ENCODE measurements around the gene SERTAD2. TPM values are rescaled to one million over a fixed set of nuclear protein-coding genes. Genes with fewer than 3 reads are reported as not detected.

The SERTAD2 gene
- total RNA-seq, 2 experiments from 2014 or later = 50.5 to 54.1 TPM

GRCh38 chr2:64696636-64697035 is 42.9 kb upstream of the SERTAD2 start:
- H3K27me3 ChIP-seq (ENCODE audit: control insufficient read depth in 1 of 2, insufficient read depth in 2 of 2, low read length in 2 of 2) = no peaks in the 10 kb centered on the region
- no peak overlapping the region for H3K4me3 ChIP-seq (ENCODE audit: low read length)
- DNase-seq (no peak), ATAC-seq (ENCODE audit: poor library complexity) (no peak)
- ChIA-PET POLR2A (interaction anchor here (0.7 to 2.5 kb wide), 9 partner anchors 8 to 122 kb away, joined by 3 to 17 read pairs (median 3); partner anchors contain the start of gene SERTAD2), CTCF (interaction anchor here (1.1 to 2.1 kb wide), 2 partner anchors 46 to 50 kb away, joined by 3 to 8 read pairs; no protein-coding TSS in a partner anchor)
- H3K4me1 Mint-ChIP-seq (ENCODE audit: low read depth) = peaks cover 49% of the 10 kb centered on the region
- no peaks in the 10 kb centered on the region for H3K9me3 Mint-ChIP-seq
- H3K36me3 Mint-ChIP-seq (ENCODE audit: low read depth) = no peaks in the 10 kb centered on the region
- no peak overlapping the region for H3K4me3 Mint-ChIP-seq
- intact Hi-C loops (cut with DNase I, micrococcal nuclease) = no loop called here
- no peaks in the 10 kb centered on the region for H3K9me3 ChIP-seq (ENCODE audit: control insufficient read depth in 1 of 2, insufficient read depth in 1 of 2, low read length in 2 of 2)
- no peak overlapping the region for H3K27ac Mint-ChIP-seq
- no peaks in the 10 kb centered on the region for H3K27me3 Mint-ChIP-seq
- no peak overlapping the region for H3K27ac ChIP-seq (ENCODE audit: low read depth in 1 of 2, low read length in 2 of 2)
- no peak for TF ChIP-seq CTCF (IDR thresholded peaks at IDR 0.05)
- no peaks in the 10 kb centered on the region for H3K36me3 ChIP-seq (ENCODE audit: insufficient read depth, low read length)
- peaks cover 16% of the 10 kb centered on the region for H3K4me1 ChIP-seq (ENCODE audit: insufficient read depth, low read length)

GRCh38 chr2:64695721-64696261 is 42.1 kb upstream of the SERTAD2 start:
- Histone ChIP-seq H3K4me3 (ENCODE audit: low read length) (no peak overlapping the region), H3K9me3 (ENCODE audit: control insufficient read depth in 1 of 2, insufficient read depth in 1 of 2, low read length in 2 of 2) (no peaks in the 10 kb centered on the region), H3K27me3 (ENCODE audit: control insufficient read depth in 1 of 2, insufficient read depth in 2 of 2, low read length in 2 of 2) (no peaks in the 10 kb centered on the region), H3K4me1 (ENCODE audit: insufficient read depth, low read length) (peaks cover 16% of the 10 kb centered on the region), H3K36me3 (ENCODE audit: insufficient read depth, low read length) (no peaks in the 10 kb centered on the region), H3K27ac (ENCODE audit: low read depth in 1 of 2, low read length in 2 of 2) (no peak overlapping the region)
- ATAC-seq (ENCODE audit: poor library complexity) = no peak
- DNase-seq = no peak
- Mint-ChIP-seq H3K9me3 (no peaks in the 10 kb centered on the region), H3K4me1 (ENCODE audit: low read depth) (peaks cover 46% of the 10 kb centered on the region), H3K36me3 (ENCODE audit: low read depth) (no peaks in the 10 kb centered on the region), H3K27ac (no peak overlapping the region), H3K4me3 (no peak overlapping the region), H3K27me3 (no peaks in the 10 kb centered on the region)
- POLR2A ChIA-PET = interaction anchor here (0.9 to 2.5 kb wide), 8 partner anchors 9 to 55 kb away, joined by 3 to 17 read pairs (median 5); partner anchors contain the start of gene SERTAD2
- intact Hi-C loops (cut with DNase I, micrococcal nuclease) = no loop called here
- CTCF ChIA-PET = interaction anchor here (0.6 to 2.1 kb wide), 4 partner anchors 10 to 279 kb away, joined by 3 to 8 read pairs (median 4); no protein-coding TSS in a partner anchor
- no peak for TF ChIP-seq CTCF (IDR thresholded peaks at IDR 0.05)

- Histone ChIP-seq H3K9me3 (ENCODE audit: control insufficient read depth in 1 of 2, insufficient read depth in 1 of 2, low read length in 2 of 2) (no peaks in the 10 kb centered on the region), H3K27me3 (ENCODE audit: control insufficient read depth in 1 of 2, insufficient read depth in 2 of 2, low read length in 2 of 2) (no peaks in the 10 kb centered on the region), H3K27ac (ENCODE audit: low read depth in 1 of 2, low read length in 2 of 2) (no peak overlapping the region), H3K4me3 (ENCODE audit: low read length) (no peak overlapping the region), H3K4me1 (ENCODE audit: insufficient read depth, low read length) (peaks cover 5% of the 10 kb centered on the region), H3K36me3 (ENCODE audit: insufficient read depth, low read length) (no peaks in the 10 kb centered on the region)
- H3K36me3 Mint-ChIP-seq (ENCODE audit: low read depth) = no peaks in the 10 kb centered on the region
- H3K27ac Mint-ChIP-seq = no peak overlapping the region
- H3K4me1 Mint-ChIP-seq (ENCODE audit: low read depth) = peaks cover 18% of the 10 kb centered on the region
- H3K4me3 Mint-ChIP-seq = no peak overlapping the region
- POLR2A ChIA-PET = interaction anchor here (0.9 to 1.3 kb wide), 3 partner anchors 11 to 58 kb away, joined by 3 read pairs; no protein-coding TSS in a partner anchor
- H3K27me3 Mint-ChIP-seq = no peaks in the 10 kb centered on the region
- CTCF ChIA-PET = no interaction called here
- DNase-seq (no peak), ATAC-seq (ENCODE audit: poor library complexity) (no peak)
- H3K9me3 Mint-ChIP-seq = no peaks in the 10 kb centered on the region
- intact Hi-C loops (cut with DNase I, micrococcal nuclease) = no loop called here
- no peak for TF ChIP-seq CTCF (IDR thresholded peaks at IDR 0.05)
Measured at GRCh38 chr2:64692401-64692800, 38.7 kb upstream of the SERTAD2 start.
